Measurements from ENCODE around the gene SORCS2.
A peak's percentile ranks its signal among the peaks of the same experiment; 100 is the strongest.

SORCS2 gene

GRCh38 chr4:7650606-7651385, 458.5 kb downstream of the SORCS2 start:
- peak overlapping the region; percentile 85 for H2BK15ac ChIP-seq (ENCODE audit: low read depth, poor library complexity, severe bottlenecking)
- 34% methylated on average over 19 of the region's 22 CpGs for WGBS
- H3K23ac ChIP-seq (ENCODE audit: low read length in 2 of 2), result no peak overlapping the region
- H4K8ac ChIP-seq (ENCODE audit: low read length), result peak overlapping the region; percentile 86
- peak overlapping the region; percentile 76 to 90 for H3K4ac ChIP-seq (ENCODE audit: low read depth in 1 of 2, low read length in 2 of 2)
- H2AK5ac ChIP-seq (ENCODE audit: low read length, severe bottlenecking), result peak overlapping the region; percentile 57
- no peak overlapping the region for H3K4me2 ChIP-seq (ENCODE audit: low read length, poor library complexity, severe bottlenecking)
- no peaks in the 10 kb centered on the region for H3K79me1 ChIP-seq (replicated peaks; ENCODE audit: low read length, poor library complexity, severe bottlenecking)
- H3K14ac ChIP-seq (ENCODE audit: low read length in 2 of 2), result no peak overlapping the region
- H3K4me3 ChIP-seq (ENCODE audit: insufficient read depth in 1 of 2, low read depth in 1 of 2, low read length in 2 of 2), result no peak overlapping the region
- no peaks in the 10 kb centered on the region for H3K9me3 ChIP-seq (ENCODE audit: control insufficient read depth, low read length)
- H3K18ac ChIP-seq (ENCODE audit: low read depth in 1 of 2, low read length in 2 of 2), result peak overlapping the region; percentile 88 to 93
- peaks cover 74% of the 10 kb centered on the region for H3K4me1 ChIP-seq (ENCODE audit: control insufficient read depth, insufficient read depth, low read depth, low read length)
- H4K91ac ChIP-seq (ENCODE audit: low read length), result peak overlapping the region; percentile 94
- peak overlapping the region; percentile 89 to 95 for H2BK12ac ChIP-seq (ENCODE audit: low read length in 2 of 2)
- peak overlapping the region; percentile 92 for H2BK120ac ChIP-seq (ENCODE audit: low read depth, low read length)
- peak overlapping the region; percentile 81 for H3K27ac ChIP-seq (ENCODE audit: low read length, poor library complexity, severe bottlenecking)
- DNase-seq, result peak; percentile 81
- H3K9ac ChIP-seq (ENCODE audit: low read length), result peak overlapping the region; percentile 53
- H3K27me3 ChIP-seq (ENCODE audit: control insufficient read depth in 1 of 2, insufficient read depth in 1 of 2, low read length in 2 of 2), result peaks cover 0 to 6% of the 10 kb centered on the region in 2 experiments
- peak overlapping the region; percentile 78 for H2BK5ac ChIP-seq (ENCODE audit: low read depth, low read length, poor library complexity, severe bottlenecking)
- no peak overlapping the region for H2AFZ ChIP-seq (ENCODE audit: low read depth, low read length)
- H3K36me3 ChIP-seq (ENCODE audit: control insufficient read depth in 1 of 2, insufficient read depth in 2 of 2, low read depth in 1 of 2, low read length in 2 of 2), result peaks cover 0 to 11% of the 10 kb centered on the region in 2 experiments

GRCh38 chr4:7651461-7651921, 459.2 kb downstream of the SORCS2 start:
- H2AK5ac ChIP-seq (ENCODE audit: low read length, severe bottlenecking), result peak overlapping the region; percentile 57
- H2BK15ac ChIP-seq (ENCODE audit: low read depth, poor library complexity, severe bottlenecking), result peak overlapping the region; percentile 85
- 20% methylated on average over 7 of the region's 8 CpGs for WGBS
- H3K9ac ChIP-seq (ENCODE audit: low read length), result peak overlapping the region; percentile 53
- no peak overlapping the region for H3K4me2 ChIP-seq (ENCODE audit: low read length, poor library complexity, severe bottlenecking)
- peak overlapping the region; percentile 96 for H4K91ac ChIP-seq (ENCODE audit: low read length)
- no peaks in the 10 kb centered on the region for H3K79me1 ChIP-seq (replicated peaks; ENCODE audit: low read length, poor library complexity, severe bottlenecking)
- peak overlapping the region; percentile 80 for H3K27ac ChIP-seq (ENCODE audit: low read length, poor library complexity, severe bottlenecking)
- peak overlapping the region; percentile 95 for H2BK120ac ChIP-seq (ENCODE audit: low read depth, low read length)
- H2AFZ ChIP-seq (ENCODE audit: low read depth, low read length), result no peak overlapping the region
- peak overlapping the region; percentile 86 for H4K8ac ChIP-seq (ENCODE audit: low read length)
- peaks cover 81% of the 10 kb centered on the region for H3K4me1 ChIP-seq (ENCODE audit: control insufficient read depth, insufficient read depth, low read depth, low read length)
- H2BK12ac ChIP-seq (ENCODE audit: low read length in 2 of 2), result peak overlapping the region; percentile 95
- H3K9me3 ChIP-seq (ENCODE audit: control insufficient read depth, low read length), result no peaks in the 10 kb centered on the region
- no peak overlapping the region for H3K4me3 ChIP-seq (ENCODE audit: insufficient read depth in 1 of 2, low read depth in 1 of 2, low read length in 2 of 2)
- peak; percentile 80 for DNase-seq
- H3K27me3 ChIP-seq (ENCODE audit: control insufficient read depth in 1 of 2, insufficient read depth in 1 of 2, low read length in 2 of 2), result peaks cover 0 to 6% of the 10 kb centered on the region in 2 experiments
- H2BK5ac ChIP-seq (ENCODE audit: low read depth, low read length, poor library complexity, severe bottlenecking), result peak overlapping the region; percentile 78
- H3K23ac ChIP-seq (ENCODE audit: low read length in 2 of 2), result no peak overlapping the region
- H3K14ac ChIP-seq (ENCODE audit: low read length in 2 of 2), result no peak overlapping the region
- H3K36me3 ChIP-seq (ENCODE audit: control insufficient read depth in 1 of 2, insufficient read depth in 2 of 2, low read depth in 1 of 2, low read length in 2 of 2), result peaks cover 0 to 8% of the 10 kb centered on the region in 2 experiments
- H3K4ac ChIP-seq (ENCODE audit: low read depth in 1 of 2, low read length in 2 of 2), result peak overlapping the region; percentile 78 to 90
- H3K18ac ChIP-seq (ENCODE audit: low read depth in 1 of 2, low read length in 2 of 2), result peak overlapping the region; percentile 86 to 96

- WGBS, result 75% methylated on average over 8 of the region's 8 CpGs
- peak overlapping the region; percentile 95 for H2BK120ac ChIP-seq (ENCODE audit: low read depth, low read length)
These were observed 459.7 kb downstream of the SORCS2 start for GRCh38 chr4:7652006-7652405.

GRCh38 chr4:7652451-7652881, 460.1 kb downstream of the SORCS2 start:
- H2AFZ ChIP-seq (ENCODE audit: low read depth, low read length), result no peak overlapping the region
- H3K4ac ChIP-seq (ENCODE audit: low read depth in 1 of 2, low read length in 2 of 2), result peak overlapping the region; percentile 68 to 78
- no peak overlapping the region for H2BK5ac ChIP-seq (ENCODE audit: low read depth, low read length, poor library complexity, severe bottlenecking)
- H3K36me3 ChIP-seq (ENCODE audit: control insufficient read depth in 1 of 2, insufficient read depth in 2 of 2, low read depth in 1 of 2, low read length in 2 of 2), result peaks cover 0 to 3% of the 10 kb centered on the region in 2 experiments
- H3K9me3 ChIP-seq (ENCODE audit: control insufficient read depth, low read length), result no peaks in the 10 kb centered on the region
- peak overlapping the region; percentile 89 to 95 for H2BK12ac ChIP-seq (ENCODE audit: low read length in 2 of 2)
- peak overlapping the region; percentile 95 for H2BK120ac ChIP-seq (ENCODE audit: low read depth, low read length)
- DNase-seq, result peak; percentile 51
- peak overlapping the region; percentile 96 for H4K91ac ChIP-seq (ENCODE audit: low read length)
- no peak overlapping the region for H3K23ac ChIP-seq (ENCODE audit: low read length in 2 of 2)
- peak overlapping the region; percentile 45 to 65 for H3K14ac ChIP-seq (ENCODE audit: low read length in 2 of 2)
- no peaks in the 10 kb centered on the region for H3K79me1 ChIP-seq (replicated peaks; ENCODE audit: low read length, poor library complexity, severe bottlenecking)
- H3K4me1 ChIP-seq (ENCODE audit: control insufficient read depth, insufficient read depth, low read depth, low read length), result peaks cover 82% of the 10 kb centered on the region
- 42% methylated on average over 8 of the region's 8 CpGs for WGBS
- peaks cover 0 to 6% of the 10 kb centered on the region in 2 experiments for H3K27me3 ChIP-seq (ENCODE audit: control insufficient read depth in 1 of 2, insufficient read depth in 1 of 2, low read length in 2 of 2)
- no peak overlapping the region for H3K4me3 ChIP-seq (ENCODE audit: insufficient read depth in 1 of 2, low read depth in 1 of 2, low read length in 2 of 2)
- peak overlapping the region; percentile 86 for H2AK5ac ChIP-seq (ENCODE audit: low read length, severe bottlenecking)
- peak overlapping the region; percentile 82 for H4K8ac ChIP-seq (ENCODE audit: low read length)
- H3K18ac ChIP-seq (ENCODE audit: low read depth in 1 of 2, low read length in 2 of 2), result peak overlapping the region; percentile 86 to 96
- peak overlapping the region; percentile 80 for H3K27ac ChIP-seq (ENCODE audit: low read length, poor library complexity, severe bottlenecking)
- no peak overlapping the region for H3K4me2 ChIP-seq (ENCODE audit: low read length, poor library complexity, severe bottlenecking)
- peak overlapping the region; percentile 94 for H2BK15ac ChIP-seq (ENCODE audit: low read depth, poor library complexity, severe bottlenecking)
- no peak overlapping the region for H3K9ac ChIP-seq (ENCODE audit: low read length)

More at GRCh38 chr4:7652006-7652405, 459.7 kb downstream of the SORCS2 start:
- peaks cover 0 to 6% of the 10 kb centered on the region in 2 experiments for H3K27me3 ChIP-seq (ENCODE audit: control insufficient read depth in 1 of 2, insufficient read depth in 1 of 2, low read length in 2 of 2)
- peak overlapping the region; percentile 96 for H4K91ac ChIP-seq (ENCODE audit: low read length)
- H3K4ac ChIP-seq (ENCODE audit: low read depth in 1 of 2, low read length in 2 of 2), result peak overlapping the region; percentile 68 to 78
- peaks cover 82% of the 10 kb centered on the region for H3K4me1 ChIP-seq (ENCODE audit: control insufficient read depth, insufficient read depth, low read depth, low read length)
- H3K79me1 ChIP-seq (replicated peaks; ENCODE audit: low read length, poor library complexity, severe bottlenecking), result no peaks in the 10 kb centered on the region
- peak overlapping the region; percentile 82 for H4K8ac ChIP-seq (ENCODE audit: low read length)
- H3K9ac ChIP-seq (ENCODE audit: low read length), result peak overlapping the region; percentile 53
- peak overlapping the region; percentile 89 to 95 for H2BK12ac ChIP-seq (ENCODE audit: low read length in 2 of 2)
- H2BK15ac ChIP-seq (ENCODE audit: low read depth, poor library complexity, severe bottlenecking), result peak overlapping the region; percentile 94
- no peak overlapping the region for H3K4me3 ChIP-seq (ENCODE audit: insufficient read depth in 1 of 2, low read depth in 1 of 2, low read length in 2 of 2)
- no peak for DNase-seq
- no peak overlapping the region for H3K4me2 ChIP-seq (ENCODE audit: low read length, poor library complexity, severe bottlenecking)
- no peaks in the 10 kb centered on the region for H3K9me3 ChIP-seq (ENCODE audit: control insufficient read depth, low read length)
- H2AK5ac ChIP-seq (ENCODE audit: low read length, severe bottlenecking), result peak overlapping the region; percentile 86
- H2AFZ ChIP-seq (ENCODE audit: low read depth, low read length), result no peak overlapping the region
- peak overlapping the region; percentile 86 to 96 for H3K18ac ChIP-seq (ENCODE audit: low read depth in 1 of 2, low read length in 2 of 2)
- H3K27ac ChIP-seq (ENCODE audit: low read length, poor library complexity, severe bottlenecking), result peak overlapping the region; percentile 80
- peaks cover 0 to 3% of the 10 kb centered on the region in 2 experiments for H3K36me3 ChIP-seq (ENCODE audit: control insufficient read depth in 1 of 2, insufficient read depth in 2 of 2, low read depth in 1 of 2, low read length in 2 of 2)
- peak overlapping the region; percentile 78 for H2BK5ac ChIP-seq (ENCODE audit: low read depth, low read length, poor library complexity, severe bottlenecking)
- H3K23ac ChIP-seq (ENCODE audit: low read length in 2 of 2), result no peak overlapping the region
- peak overlapping the region; percentile 63 to 65 for H3K14ac ChIP-seq (ENCODE audit: low read length in 2 of 2)

All from mesenchymal stem cell (in vitro differentiated cells and primary cell).